K562 (cell line): Measurements from ENCODE around the gene HDAC7. TPM values are rescaled to one million over a fixed set of nuclear protein-coding genes. Genes with fewer than 3 reads are reported as not detected.

Source experiments
- C11orf30 ChIP-seq: fragments of 450-650 bp; IDR thresholded peaks from 2 replicates; pipeline ENCODE4 v1.6.1; 2016; ENCODE audit warnings: low read depth, mild to moderate bottlenecking
- HCFC1 ChIP-seq: IDR thresholded peaks from 2 replicates; pipeline ENCODE4 v1.6.1; 2012; ENCODE audit warnings: low read depth, low read length, improper control_type of control experiment
- KLF16 ChIP-seq: IDR thresholded peaks from 2 replicates; pipeline ENCODE4 v1.6.1; 2016; ENCODE audit warnings: antibody characterized with exemption
- NR1H2 ChIP-seq: sonication (generic); formaldehyde crosslinking; IDR thresholded peaks from 2 replicates; pipeline ENCODE4 v1.4.0; 2020; ENCODE audit warnings: mild to moderate bottlenecking, missing genetic modification reagents
- RB1 ChIP-seq: fragments of 450-650 bp; IDR thresholded peaks from 2 replicates; pipeline ENCODE4 v1.6.1; 2017; ENCODE audit warnings: low read depth, mild to moderate bottlenecking
- RBFOX2 ChIP-seq: fragments of 200-400 bp; formaldehyde crosslinking; IDR thresholded peaks from 2 replicates; pipeline ENCODE4 v1.6.1; 2017; ENCODE audit warnings: low read depth, mild to moderate bottlenecking, low read length, moderate library complexity
- SMAD3 ChIP-seq: fragments of 450-650 bp; formaldehyde crosslinking; conservative IDR thresholded peaks from 2 replicates; pipeline ENCODE4 v1.4.0; 2020; ENCODE audit warnings: mild to moderate bottlenecking
- STAG1 ChIP-seq: sonication (generic); formaldehyde crosslinking; IDR thresholded peaks from 2 replicates; pipeline ENCODE4 v1.5.0; 2020; ENCODE audit warnings: missing genetic modification reagents, borderline replicate concordance
- TSHZ1 ChIP-seq: fragments of 250-450 bp; sonication (Bioruptor Pico); IDR thresholded peaks from 2 replicates; pipeline ENCODE4 v1.4.0; 2020; ENCODE audit warnings: mild to moderate bottlenecking, moderate library complexity
- U2AF2 ChIP-seq: fragments of 200-400 bp; formaldehyde crosslinking; optimal IDR thresholded peaks from 2 replicates; pipeline ENCODE3; 2017; ENCODE audit warnings: low read depth, mild to moderate bottlenecking, low read length
- XRCC5 ChIP-seq: fragments of 200-400 bp; formaldehyde crosslinking; IDR thresholded peaks from 2 replicates; pipeline ENCODE4 v1.6.1; 2017; ENCODE audit warnings: low read depth, mild to moderate bottlenecking, low read length
- ZKSCAN1 ChIP-seq: fragments of 150-350 bp; IDR thresholded peaks from 2 replicates; pipeline ENCODE4 v1.6.1; 2016; ENCODE audit warnings: low read depth, low read length
- ZNF24 ChIP-seq: fragments of 450-650 bp; IDR thresholded peaks from 2 replicates; pipeline ENCODE4 v1.6.1; 2016
- ZNF57 ChIP-seq: fragments of 450-650 bp; formaldehyde crosslinking; IDR thresholded peaks from 2 replicates; pipeline ENCODE4 v1.4.0; 2020; ENCODE audit warnings: mild to moderate bottlenecking, moderate library complexity
- ZNF785 ChIP-seq: fragments of 250-450 bp; sonication (Bioruptor Pico); IDR thresholded peaks from 2 replicates; pipeline ENCODE4 v1.4.0; 2020; ENCODE audit warnings: mild to moderate bottlenecking
- polyA plus RNA-seq, 8 experiments: library from polyadenylated mRNA; depleted of rRNA in 4 of 8; stranded (reverse) in 5 of 8; unstranded in 3 of 8; fragments of >200 nt; fragmentation: Nextera tagmentation in 2 of 8; fragmentation: Illumina TruSeq in 1 of 8; extraction: Ambion mirVana in 2 of 8; extraction: Trizol in 1 of 8; gene quantifications; 2 replicates each; pipeline versions ENCODE4 v1.2.1 to v1.2.3, GENCODE V29; 2011 to 2014; ENCODE audit warnings: inconsistent platforms in 1 of 8, missing spikeins in 1 of 8
- total RNA-seq, 7 experiments: library from RNA; depleted of rRNA in 6 of 7; stranded (reverse); fragments of >200 nt in 6 of 7; fragmentation: Illumina TruSeq in 2 of 7; extraction: Trizol in 2 of 7; gene quantifications; 2 replicates each; pipeline versions ENCODE4 v1.2.1 to v1.2.3, GENCODE V29; 2011 to 2021; ENCODE audit warnings: low replicate concordance in 1 of 7
- TF ChIP-seq, protein P1 (sequence below), 2 experiments: fragments of 200-800 bp in 1 of 2; sonication (Bioruptor generic) in 1 of 2; sonication (generic) in 1 of 2; formaldehyde crosslinking in 1 of 2; IDR thresholded peaks in 1 of 2; conservative IDR thresholded peaks in 1 of 2; 2 replicates each; pipeline versions ENCODE4 v1.5.0 to v1.6.1; 2016 to 2020; ENCODE audit warnings: missing compliant biosample characterization in 1 of 2, missing genetic modification characterization in 1 of 2, missing genetic modification reagents in 1 of 2
- TF ChIP-seq, protein P2 (sequence below): sonication (generic); formaldehyde crosslinking; IDR thresholded peaks from 2 replicates; pipeline ENCODE4 v1.8.0; 2022; ENCODE audit warnings: mild to moderate bottlenecking, missing genetic modification reagents
- TF ChIP-seq, protein P3 (sequence below): fragments of 250-450 bp; sonication (Bioruptor Pico); IDR thresholded peaks from 2 replicates; pipeline ENCODE4 v1.8.0; 2021; ENCODE audit warnings: mild to moderate bottlenecking, moderate library complexity

Gene HDAC7
- total and polyA plus RNA-seq, 9 of the 15 experiments (the other 6 are each of a cell fraction or from before 2014, with no cell fraction given) = 2.5 to 129 (median 31.1) TPM

DNA sequence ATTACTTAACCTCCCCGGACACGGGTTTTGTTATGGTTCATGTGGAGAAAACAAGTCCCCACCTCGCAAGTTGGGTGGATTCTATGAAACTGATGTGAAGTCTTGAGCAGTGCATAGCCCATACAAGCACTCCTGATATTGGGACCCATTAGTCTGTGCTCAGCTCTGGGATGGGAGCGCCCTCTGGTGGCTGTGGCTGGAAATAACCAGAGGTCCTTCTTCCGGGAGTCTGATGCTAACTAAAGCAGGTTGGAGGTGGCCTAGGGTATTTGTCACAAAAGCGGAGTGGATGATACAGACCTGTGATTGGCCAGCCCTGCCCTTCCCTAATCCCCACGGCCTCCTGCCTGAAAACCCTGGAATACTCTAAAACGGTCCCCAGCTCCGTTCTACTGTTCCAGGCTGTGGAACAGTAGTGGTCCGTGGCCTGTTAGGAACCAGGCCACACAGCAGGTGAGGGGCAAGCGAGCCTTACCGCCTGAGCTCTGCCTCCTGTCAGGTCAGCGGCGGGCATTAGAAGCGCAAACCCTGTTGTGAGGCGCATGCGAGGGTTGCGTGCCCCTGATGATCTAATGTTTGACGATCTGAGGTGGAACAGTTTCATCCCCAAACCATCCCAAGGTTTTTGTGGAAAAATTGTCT lies 40.3 kb downstream of the HDAC7 start (continued):
- TF ChIP-seq, protein P1, sequence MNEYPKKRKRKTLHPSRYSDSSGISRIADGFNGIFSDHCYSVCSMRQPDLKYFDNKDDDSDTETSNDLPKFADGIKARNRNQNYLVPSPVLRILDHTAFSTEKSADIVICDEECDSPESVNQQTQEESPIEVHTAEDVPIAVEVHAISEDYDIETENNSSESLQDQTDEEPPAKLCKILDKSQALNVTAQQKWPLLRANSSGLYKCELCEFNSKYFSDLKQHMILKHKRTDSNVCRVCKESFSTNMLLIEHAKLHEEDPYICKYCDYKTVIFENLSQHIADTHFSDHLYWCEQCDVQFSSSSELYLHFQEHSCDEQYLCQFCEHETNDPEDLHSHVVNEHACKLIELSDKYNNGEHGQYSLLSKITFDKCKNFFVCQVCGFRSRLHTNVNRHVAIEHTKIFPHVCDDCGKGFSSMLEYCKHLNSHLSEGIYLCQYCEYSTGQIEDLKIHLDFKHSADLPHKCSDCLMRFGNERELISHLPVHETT (CRISPR knock-in tag; conservative IDR thresholded peaks at IDR 0.05 in 1 of 2, IDR thresholded peaks at IDR 0.05 in 1 of 2) = 0 out of 4 replicates have a peak, but pooled peaks of 1 of the 2 experiments have one; percentile 39
- TF ChIP-seq RBFOX2 (peak; percentile 51; the same call in 1 of the 2 replicates), ZNF57 (CRISPR knock-in tag) (no peak), ZNF785 (no peak), KLF16 (peak; percentile 61; the same call in 1 of the 2 replicates), STAG1 (CRISPR knock-in tag) (peak; percentile 41; the same call in 1 of the 2 replicates), HCFC1 (peak; percentile 28; the same call in 1 of the 2 replicates), XRCC5 (peak; percentile 91), TSHZ1 (CRISPR knock-in tag) (no peak), SMAD3 (CRISPR knock-in tag) (peak; percentile 33; the same call in 1 of the 2 replicates), ZNF24 (0 out of 2 replicates have a peak, but pooled peaks have one; percentile 7), NR1H2 (CRISPR knock-in tag) (no peak), RB1 (0 out of 2 replicates have a peak, but pooled peaks have one; percentile 55), ZKSCAN1 (peak; percentile 77; the same call in 1 of the 2 replicates), U2AF2 (no peak), C11orf30 (no peak)
- TF ChIP-seq, protein P2, sequence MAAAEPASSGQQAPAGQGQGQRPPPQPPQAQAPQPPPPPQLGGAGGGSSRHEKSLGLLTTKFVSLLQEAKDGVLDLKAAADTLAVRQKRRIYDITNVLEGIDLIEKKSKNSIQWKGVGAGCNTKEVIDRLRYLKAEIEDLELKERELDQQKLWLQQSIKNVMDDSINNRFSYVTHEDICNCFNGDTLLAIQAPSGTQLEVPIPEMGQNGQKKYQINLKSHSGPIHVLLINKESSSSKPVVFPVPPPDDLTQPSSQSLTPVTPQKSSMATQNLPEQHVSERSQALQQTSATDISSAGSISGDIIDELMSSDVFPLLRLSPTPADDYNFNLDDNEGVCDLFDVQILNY = peak; percentile 34; the same call in 1 of the 2 replicates
- TF ChIP-seq, protein P3, sequence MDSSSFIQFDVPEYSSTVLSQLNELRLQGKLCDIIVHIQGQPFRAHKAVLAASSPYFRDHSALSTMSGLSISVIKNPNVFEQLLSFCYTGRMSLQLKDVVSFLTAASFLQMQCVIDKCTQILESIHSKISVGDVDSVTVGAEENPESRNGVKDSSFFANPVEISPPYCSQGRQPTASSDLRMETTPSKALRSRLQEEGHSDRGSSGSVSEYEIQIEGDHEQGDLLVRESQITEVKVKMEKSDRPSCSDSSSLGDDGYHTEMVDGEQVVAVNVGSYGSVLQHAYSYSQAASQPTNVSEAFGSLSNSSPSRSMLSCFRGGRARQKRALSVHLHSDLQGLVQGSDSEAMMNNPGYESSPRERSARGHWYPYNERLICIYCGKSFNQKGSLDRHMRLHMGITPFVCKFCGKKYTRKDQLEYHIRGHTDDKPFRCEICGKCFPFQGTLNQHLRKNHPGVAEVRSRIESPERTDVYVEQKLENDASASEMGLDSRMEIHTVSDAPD (CRISPR knock-in tag) = no peak
